GM18499 (cell line): Measurements from ENCODE around the gene C9orf153.
A peak's percentile ranks its signal among the peaks of the same experiment; 100 is the strongest.
"Not testable (repeated sequence)": the region's sequence is repeated elsewhere in the genome, so short reads cannot be mapped to it uniquely, and the experiment has no call there.

Experiments used
- ATAC-seq: cut with Tn5 transposase; IDR thresholded peaks from one replicate; pipeline ENCODE4 v1.9.1; 2021; ENCODE audit warnings: moderate number of reproducible peaks; ENCODE audit not compliant: insufficient read depth, unreplicated experiment

The C9orf153 gene

DNA sequence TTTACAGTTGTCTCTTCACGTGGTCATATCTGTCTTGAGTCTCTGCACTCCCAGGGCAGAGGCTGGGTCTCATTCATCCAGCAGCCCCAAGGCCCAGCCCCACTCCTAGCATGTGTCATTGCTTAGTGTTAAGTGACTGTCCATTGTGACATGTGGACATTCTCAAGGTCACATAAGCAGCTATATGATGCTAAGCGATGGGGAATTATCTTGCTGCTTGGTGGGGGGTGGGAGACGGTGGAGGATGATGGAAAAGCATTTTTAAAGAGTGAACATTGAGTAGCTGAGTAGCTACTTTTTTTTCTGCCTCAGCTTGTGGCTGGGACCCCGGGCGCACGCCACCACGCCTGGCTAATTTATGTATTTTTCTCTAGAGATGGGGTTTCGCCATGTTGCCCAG is at the start of gene C9orf153:
Gene C9orf153, minus strand, starts transcription at position 101 of the 400 bp plus-strand sequence. CDS start 30,054 bp downstream, outside the sequence.
- no peak for ATAC-seq

DNA sequence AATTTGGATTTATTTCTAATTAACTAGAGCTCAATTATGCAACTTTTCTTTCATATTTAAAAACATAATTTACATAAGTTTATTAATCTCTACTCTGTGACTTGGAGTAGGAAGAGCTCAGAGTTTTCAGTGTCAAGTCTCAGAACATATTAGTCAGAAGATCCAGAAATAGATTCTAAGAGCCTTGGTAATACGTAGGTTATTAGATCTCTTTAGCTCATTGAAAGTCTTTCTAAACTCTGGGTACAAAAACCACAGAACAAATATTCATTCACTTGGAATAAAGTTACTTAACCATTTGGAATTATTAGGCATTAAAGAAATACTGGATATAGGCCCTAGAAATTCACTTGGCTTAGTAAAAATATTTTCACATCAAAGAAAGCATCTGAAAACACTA is 49.2 kb upstream of the C9orf153 start:
- ATAC-seq: no peak

GRCh38 chr9:86304236-86304730 is 44.8 kb upstream of the C9orf153 start:
- no peak for ATAC-seq

DNA sequence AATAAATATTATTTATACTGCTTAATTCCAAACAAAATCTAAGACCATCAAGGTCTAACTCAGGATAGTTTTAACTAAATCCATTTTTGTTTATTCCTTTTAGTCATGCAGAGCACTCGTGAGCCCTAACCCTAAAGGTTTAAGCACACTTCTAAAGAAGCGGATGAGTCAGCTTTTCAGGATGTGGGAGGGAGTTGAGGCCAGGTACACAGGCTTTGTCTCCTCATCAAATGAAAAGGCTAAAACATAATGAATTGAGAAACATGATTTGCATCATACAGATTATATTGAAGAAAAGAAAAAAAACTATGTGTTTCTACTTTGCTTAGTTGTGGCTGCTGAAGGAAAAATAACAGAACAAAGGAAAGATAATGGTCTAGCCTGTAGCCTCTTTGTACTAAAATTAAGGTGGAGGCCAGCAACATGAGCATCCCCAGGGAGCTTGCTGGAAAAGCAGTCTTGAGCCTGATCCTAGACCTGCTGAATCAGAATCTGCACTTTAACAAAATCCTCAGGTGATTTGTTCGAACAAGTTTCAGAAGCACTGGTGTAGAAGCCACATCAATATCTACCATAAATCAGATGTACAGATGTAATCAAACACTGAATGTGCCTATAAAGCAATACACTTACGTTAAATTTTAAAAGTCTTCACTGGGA is 44.0 kb upstream of the C9orf153 start:
- ATAC-seq: no peak

DNA sequence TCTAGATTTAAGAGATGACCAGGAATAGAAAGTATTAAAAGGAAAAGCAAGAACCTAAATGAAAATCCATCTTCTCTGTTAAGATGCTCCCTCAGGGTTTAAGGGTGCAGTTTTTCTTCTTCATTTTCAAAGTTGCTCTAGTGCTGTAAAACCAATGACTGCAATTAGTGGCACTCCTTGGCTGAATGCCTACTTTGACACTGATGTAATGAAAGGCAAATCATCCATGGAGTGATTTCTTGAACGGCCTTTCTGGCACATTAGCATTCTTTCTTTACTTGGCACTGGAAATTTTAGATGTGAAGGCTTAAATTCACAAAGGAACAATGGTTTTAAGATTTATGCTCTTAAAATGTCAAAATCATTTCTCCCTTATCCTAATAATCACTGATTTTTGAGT is 42.2 kb upstream of the C9orf153 start:
- no peak for ATAC-seq

DNA sequence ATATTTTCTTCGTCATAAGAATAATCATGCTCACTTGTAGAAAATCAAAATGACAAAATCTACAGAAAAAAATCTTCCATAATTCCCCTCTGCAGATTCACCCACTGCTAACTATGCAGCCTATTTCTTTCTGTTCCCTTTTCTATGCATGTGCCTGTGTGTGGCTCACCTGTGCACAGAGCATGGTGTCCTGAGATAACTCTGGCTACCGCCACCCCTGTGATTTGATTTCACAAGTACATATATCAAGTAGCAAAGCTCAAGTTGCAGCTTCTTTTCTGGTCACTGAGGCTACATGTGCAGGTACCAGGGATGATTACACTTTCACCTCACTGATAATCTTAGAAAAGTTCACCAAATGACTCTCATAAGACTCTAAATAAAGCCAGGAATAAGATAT is 41.2 kb upstream of the C9orf153 start:
- no peak for ATAC-seq

DNA sequence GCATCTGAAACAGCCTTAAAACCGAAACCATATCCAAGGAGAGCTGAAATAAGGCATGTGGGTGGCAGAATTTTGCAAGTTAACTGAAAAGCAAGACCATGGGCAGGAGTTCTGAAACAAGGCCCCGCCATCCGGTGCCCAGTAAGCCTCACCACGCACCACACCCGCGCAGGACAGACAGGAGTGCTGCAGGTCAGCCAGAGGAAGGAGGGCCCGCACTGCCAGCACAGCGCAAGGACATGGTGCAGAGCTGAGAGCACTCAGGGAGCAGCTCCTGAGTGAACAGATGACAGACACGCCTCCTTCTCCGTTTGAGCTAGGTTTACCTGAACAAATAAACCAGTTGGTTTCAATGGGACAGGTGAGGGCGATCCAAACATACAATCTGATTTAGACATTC is 39.4 kb upstream of the C9orf153 start:
- no peak for ATAC-seq

DNA sequence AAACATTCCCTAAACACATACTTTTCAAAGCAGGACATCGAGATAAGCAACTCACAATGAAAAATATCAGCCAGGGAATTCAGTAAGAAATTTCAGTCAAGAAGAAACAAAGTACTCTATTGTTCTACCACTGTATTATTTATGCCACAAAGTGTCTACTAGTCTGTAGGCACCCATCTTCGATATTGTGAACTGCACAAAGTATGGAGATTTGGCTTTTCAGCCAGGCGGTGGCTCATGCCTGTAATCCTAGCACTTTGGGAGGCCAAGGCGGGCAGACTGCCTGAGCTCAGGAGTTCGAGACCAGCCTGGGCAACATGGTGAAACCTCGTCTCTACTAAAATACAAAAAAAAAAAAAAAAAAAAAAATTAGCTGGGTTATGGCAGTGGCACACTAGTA is 30.9 kb upstream of the C9orf153 start:
- ATAC-seq: not testable (repeated sequence)

DNA sequence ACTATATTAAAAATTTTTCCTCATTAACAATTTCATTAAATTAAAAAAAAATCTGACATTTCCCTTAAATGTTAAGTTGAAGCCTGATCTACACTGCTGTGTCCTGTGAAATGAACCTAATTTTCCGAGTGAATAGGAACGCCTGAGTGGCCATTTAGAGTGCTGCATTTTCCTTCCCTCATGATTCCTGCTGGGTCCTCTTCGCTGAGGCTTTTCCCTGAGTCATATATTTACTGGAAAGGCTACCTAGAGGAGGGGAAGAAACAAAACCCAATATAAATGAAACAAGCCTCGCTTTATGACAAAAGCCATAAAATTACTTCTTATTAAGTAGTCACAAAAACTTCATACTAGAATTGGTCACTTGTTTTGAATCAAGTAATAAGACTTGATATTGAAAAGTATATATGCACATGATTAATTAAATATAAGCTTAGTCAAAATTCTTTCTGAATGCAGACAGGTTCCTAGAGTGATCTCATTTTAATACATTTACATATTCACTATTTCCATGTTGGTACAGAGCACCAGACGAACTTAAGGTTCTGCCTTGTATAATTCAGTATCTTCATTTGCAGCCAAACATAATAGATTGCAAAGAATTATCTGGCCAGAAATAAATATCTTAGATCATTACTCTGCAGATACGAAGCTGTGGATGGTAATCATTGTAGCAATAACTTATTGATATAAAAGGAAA is 29.2 kb upstream of the C9orf153 start:
- ATAC-seq: no peak

GRCh38 chr9:86287013-86287412 is 27.6 kb upstream of the C9orf153 start:
- no peak for ATAC-seq

DNA sequence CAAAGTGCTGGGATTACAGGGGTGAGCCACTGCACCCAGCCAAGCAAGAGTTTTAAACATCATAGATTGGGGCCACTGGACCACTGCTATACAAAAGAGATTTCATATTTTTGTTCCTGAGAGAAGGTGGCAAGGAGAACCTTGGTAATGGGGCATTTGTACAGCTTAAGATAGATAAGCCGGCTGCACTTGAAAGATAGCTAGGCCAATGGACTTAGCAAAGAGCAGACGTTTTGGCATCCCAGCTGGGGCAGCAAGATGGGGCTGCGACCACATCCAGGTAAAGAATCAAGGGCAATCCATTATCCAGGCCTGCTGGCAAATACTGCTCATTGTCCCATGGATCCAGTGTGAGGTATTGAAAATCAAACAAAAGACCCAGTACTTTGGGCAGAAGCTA is 26.8 kb upstream of the C9orf153 start:
- ATAC-seq: no peak

DNA sequence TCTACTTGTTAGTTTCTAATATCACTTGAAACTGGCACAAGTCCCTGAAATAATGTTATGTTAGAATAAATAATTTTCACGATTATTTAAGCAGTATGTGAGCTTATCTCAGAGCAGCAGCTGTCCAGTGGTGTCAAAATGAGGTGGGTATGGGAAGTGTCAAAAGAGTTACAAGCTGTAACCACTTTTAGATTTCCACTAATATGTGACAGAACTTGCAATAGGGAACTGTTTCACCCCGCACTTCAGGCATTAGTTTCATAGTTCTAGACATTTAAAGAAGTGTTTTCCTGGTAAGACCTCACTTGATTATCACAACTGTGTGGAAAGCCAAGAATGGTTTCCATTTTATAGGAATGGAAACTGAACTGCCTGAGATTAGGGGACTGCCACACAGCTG is 25.8 kb upstream of the C9orf153 start:
- ATAC-seq: no peak

DNA sequence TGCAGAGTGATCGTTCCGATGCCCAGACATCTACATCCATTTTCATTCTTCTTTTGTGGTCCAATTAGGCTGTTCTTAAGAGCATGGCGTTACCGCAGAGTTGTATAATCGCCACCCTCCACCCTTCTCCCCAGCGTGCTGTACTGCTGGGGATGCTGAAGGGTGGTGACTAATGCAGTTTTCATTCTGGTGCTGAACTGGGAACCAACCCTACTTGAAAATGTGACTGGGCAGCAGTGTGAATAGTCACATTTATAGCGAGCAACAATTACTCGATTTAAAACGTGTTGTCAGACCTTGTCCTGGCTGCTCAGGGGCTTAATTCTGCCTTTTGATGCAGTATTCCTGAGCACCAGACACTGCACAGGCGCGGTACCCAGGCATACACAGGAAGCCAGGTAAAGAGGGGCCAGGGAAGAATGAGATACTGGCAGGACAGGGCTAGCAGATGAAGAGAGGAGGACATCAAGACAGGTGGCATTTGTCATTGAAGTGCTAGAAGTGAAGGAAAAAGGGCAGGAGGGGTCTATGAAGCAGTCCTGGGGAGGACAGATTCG is 23.6 kb upstream of the C9orf153 start:
- ATAC-seq: peak; percentile 12

GRCh38 chr9:86282077-86282978 is 22.9 kb upstream of the C9orf153 start, which contains the start of gene ISCA1:
TSS of gene ISCA1 (minus strand) at chr9:86282538. CDS start at chr9:86282458, 80 bp downstream.
- ATAC-seq: peak; percentile 60

DNA sequence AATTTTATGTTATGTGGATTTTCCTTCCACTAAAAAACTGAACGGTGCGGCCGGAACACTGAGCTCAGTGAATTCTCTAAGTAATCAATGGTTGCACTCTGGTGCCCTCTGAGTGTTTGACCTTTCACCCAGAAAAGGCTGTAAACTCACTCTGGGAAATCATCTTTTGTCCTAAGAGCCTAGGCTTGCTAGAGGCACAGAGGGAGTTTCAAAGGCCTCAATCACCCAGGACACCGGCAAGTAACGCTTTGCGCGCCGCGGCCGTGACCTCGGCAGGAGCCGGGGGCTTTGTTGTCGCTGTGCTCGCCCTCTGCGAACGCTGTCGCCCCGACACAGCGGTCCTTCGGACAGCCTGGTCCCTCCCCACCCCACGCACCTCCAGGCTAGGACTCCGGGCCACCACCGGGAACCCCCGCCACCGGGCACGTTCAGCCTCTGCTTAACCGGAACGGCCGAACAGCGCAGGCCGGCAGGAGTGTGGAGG is 22.2 kb upstream of the C9orf153 start:
- ATAC-seq: no peak

DNA sequence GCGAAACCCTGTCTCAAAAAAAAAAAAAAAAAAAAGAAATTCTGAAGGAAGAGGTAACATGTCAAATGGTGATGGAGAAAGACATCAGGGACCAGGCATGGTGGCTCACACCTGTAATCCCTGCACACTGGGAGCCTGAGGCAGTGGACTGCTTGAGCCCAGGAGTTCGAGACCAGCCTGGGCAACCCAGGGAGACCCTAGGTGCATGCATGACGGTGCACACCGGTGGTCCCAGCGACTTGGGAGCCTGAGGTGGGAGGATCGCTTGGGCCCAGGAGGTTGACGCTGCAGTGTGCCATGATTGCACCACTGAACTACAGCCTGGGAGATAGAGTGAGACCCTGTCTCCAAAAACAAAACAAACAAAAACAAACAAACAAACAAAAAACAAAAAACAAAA is 21.1 kb upstream of the C9orf153 start:
- ATAC-seq: no peak

DNA sequence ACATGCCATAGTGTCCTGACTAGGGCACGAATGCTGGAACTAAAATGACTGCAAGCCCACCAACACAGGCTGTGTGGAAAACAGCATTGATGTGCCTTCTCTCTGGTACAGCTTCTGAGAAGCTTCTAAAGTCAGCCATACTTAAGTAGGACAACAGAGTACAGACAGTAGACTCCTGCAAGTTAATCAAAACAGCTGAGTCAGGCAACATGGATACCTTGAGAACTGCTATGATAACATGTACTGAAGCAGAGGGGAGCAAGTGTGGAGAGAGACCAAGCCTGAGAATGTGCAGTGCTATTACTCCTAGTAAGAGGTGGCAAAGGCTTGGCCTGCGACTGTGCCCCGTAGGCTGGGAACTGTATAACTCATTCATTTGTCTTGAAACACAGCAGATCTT is 20.4 kb upstream of the C9orf153 start:
- no peak for ATAC-seq

GRCh38 chr9:86277072-86277471 is 17.6 kb upstream of the C9orf153 start:
- no peak for ATAC-seq

DNA sequence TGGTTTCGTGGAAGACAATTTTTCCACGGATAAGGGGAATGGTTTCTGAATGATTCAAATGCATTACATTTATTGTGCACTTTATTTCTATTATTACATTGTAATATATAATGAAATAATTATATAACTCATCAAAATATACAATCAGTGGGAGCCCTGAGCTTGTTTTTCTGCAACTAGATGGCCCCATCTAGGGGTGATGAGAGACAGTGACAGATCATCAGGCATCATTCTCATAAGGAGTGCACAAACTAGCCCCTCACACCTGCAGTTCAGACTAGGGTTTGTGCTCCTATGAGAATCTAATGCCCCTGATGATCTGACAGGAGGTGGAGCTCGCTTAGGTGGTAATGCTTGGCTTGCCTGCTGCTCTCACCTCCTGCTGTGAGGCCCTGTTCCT is 16.5 kb upstream of the C9orf153 start:
- ATAC-seq: no peak
